ENCODE results near the gene PACSIN2. TPM values are rescaled to one million over a fixed set of nuclear protein-coding genes. Genes with fewer than 3 reads are reported as not detected.

Gene PACSIN2
- total and polyA plus RNA-seq, 2 experiments from 2014 or later, result 23.5 to 57.3 TPM

DNA sequence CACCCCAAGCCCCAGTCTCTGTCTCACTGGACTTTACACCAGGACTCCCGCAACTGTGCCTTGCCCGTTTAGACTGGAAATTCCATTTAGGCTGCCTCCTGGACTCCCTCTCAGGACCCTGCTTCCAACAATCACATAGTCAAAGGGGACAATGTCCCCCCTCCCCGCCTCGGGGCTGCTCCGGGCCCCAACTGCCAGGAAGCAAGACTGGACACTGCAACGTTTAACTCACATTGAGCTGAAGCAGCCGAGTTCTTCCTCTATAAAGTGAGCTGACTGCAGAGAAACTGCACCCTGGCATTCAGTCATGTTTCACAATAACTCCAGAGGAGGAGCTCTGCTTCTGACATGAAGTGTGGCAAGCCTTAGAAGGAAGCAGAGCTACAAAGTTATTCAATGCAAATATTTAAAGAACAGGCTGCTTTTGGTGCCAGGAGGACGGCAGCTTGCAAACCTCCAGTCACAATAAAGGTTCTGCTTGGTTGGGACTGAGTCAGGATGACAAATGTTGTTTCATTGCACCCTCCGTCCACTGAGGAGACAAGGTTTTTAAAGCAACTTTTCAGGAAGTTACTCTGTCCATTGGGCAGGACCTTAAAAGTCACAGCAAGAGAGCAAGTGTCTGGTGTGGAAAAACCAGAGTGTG is 19.9 kb downstream of the PACSIN2 start (continued):
- TF ChIP-seq, protein P1, sequence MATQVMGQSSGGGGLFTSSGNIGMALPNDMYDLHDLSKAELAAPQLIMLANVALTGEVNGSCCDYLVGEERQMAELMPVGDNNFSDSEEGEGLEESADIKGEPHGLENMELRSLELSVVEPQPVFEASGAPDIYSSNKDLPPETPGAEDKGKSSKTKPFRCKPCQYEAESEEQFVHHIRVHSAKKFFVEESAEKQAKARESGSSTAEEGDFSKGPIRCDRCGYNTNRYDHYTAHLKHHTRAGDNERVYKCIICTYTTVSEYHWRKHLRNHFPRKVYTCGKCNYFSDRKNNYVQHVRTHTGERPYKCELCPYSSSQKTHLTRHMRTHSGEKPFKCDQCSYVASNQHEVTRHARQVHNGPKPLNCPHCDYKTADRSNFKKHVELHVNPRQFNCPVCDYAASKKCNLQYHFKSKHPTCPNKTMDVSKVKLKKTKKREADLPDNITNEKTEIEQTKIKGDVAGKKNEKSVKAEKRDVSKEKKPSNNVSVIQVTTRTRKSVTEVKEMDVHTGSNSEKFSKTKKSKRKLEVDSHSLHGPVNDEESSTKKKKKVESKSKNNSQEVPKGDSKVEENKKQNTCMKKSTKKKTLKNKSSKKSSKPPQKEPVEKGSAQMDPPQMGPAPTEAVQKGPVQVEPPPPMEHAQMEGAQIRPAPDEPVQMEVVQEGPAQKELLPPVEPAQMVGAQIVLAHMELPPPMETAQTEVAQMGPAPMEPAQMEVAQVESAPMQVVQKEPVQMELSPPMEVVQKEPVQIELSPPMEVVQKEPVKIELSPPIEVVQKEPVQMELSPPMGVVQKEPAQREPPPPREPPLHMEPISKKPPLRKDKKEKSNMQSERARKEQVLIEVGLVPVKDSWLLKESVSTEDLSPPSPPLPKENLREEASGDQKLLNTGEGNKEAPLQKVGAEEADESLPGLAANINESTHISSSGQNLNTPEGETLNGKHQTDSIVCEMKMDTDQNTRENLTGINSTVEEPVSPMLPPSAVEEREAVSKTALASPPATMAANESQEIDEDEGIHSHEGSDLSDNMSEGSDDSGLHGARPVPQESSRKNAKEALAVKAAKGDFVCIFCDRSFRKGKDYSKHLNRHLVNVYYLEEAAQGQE (IDR thresholded peaks at IDR 0.05; ENCODE audit: unreplicated experiment), result no peak

DNA sequence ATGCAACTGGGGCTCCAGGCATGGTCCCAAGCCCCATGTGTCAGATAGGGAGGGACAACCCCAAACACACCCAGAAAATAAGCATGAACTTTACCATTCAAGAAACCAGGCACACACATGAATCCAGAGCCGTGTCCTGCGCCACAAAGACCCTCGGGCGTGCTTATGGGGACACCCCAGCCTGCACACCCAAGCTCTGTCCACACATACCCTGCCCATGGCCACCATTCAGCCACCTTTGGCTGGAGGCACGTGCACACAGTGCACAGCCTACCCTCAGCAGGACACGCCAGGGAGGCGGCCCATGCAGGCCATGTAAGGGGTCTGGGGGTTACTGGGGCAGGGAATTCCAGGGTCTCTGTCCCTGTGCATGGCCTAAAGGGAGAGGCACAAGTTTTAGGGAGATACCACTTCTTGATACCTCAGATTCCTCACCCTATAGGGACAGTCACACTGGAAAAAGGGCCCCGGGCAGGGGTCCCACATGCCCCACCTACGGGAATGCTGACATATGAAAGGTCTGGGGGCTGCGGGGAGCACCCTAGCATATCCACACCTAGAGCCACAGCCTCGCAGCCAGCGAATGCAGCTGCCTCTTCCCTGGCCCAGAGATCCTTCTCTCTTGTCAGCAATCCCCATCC is 20.6 kb downstream of the PACSIN2 start:
- Mint-ChIP-seq H3K27ac (no peak overlapping the region), H3K27me3 (ENCODE audit: insufficient read depth, low read depth, poor library complexity) (peaks cover 4% of the 10 kb centered on the region), H3K4me1 (peaks cover 32% of the 10 kb centered on the region), H3K36me3 (ENCODE audit: low read depth) (peaks cover 20% of the 10 kb centered on the region), H3K9me3 (peaks cover 13% of the 10 kb centered on the region), H3K4me3 (no peak overlapping the region)
- peak overlapping the region; percentile 50; the same call in 1 of the 2 replicates for H3K27ac ChIP-seq (ENCODE audit: low read depth)
- no peak overlapping the region for H3K4me2 ChIP-seq
- no peak overlapping the region for H2AFZ ChIP-seq
- DNase-seq (ENCODE audit: low spot score), result no peak
- ATAC-seq, result no peak
- peaks cover 61% of the 10 kb centered on the region for H4K20me1 ChIP-seq (replicated peaks; ENCODE audit: insufficient read depth)
- H3K9me2 ChIP-seq (ENCODE audit: insufficient read depth), result no peaks in the 10 kb centered on the region
- peaks cover 100% of the 10 kb centered on the region for H3K79me2 ChIP-seq (replicated peaks; ENCODE audit: insufficient read depth)
- H3K36me3 ChIP-seq (ENCODE audit: insufficient read depth), result no peaks in the 10 kb centered on the region
- no peaks in the 10 kb centered on the region for H3K27me3 ChIP-seq (ENCODE audit: insufficient read depth)
- no peak overlapping the region for H3K4me3 ChIP-seq
- H3K4me1 ChIP-seq (ENCODE audit: insufficient read depth), result peaks cover 30% of the 10 kb centered on the region
- H3F3A ChIP-seq (replicated peaks; ENCODE audit: low read depth), result peaks cover 6% of the 10 kb centered on the region; the same call in 1 of the 2 replicates
- TF ChIP-seq CTCF (conservative IDR thresholded peaks at IDR 0.05; ENCODE audit: low read depth in 2 of 2) (no peak), EZH2 (IDR thresholded peaks at IDR 0.05; ENCODE audit: low read depth, unreplicated experiment) (no peak), JUNB (IDR thresholded peaks at IDR 0.05; ENCODE audit: unreplicated experiment) (no peak), ZNF114 (CRISPR knock-in tag; IDR thresholded peaks at IDR 0.05) (no peak)

DNA sequence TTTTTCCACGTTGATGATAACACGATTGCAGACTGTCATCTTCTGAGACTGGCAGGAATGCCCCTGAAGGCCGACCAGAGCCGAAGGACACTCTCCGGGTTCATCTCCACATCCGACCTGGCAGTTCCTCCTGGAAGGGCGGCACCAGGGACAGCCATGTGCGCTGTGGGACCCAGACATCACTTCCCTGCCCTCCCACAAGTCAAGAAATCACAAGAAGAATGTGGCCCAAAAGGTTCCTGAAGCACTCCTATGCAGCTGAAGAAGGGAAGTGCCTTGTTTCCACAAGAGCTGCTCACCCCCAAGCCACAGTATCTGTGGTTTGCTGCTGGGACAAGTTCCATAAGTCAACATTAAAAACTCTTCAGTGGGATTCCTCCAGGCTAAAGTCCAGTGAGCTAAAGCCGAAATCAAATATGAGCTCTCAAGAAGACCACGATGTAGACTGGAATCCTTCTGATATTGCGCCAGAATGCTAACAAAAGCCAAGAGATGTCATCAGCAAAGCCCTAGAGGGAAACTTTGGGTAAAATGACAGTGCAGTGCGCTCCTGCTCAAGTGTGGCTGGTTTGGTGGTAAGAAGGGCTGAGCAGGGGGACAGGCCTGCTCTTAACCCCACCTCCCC is 21.2 kb downstream of the PACSIN2 start:
- no peak overlapping the region for H3K4me2 ChIP-seq
- Mint-ChIP-seq H3K27ac (no peak overlapping the region), H3K27me3 (ENCODE audit: insufficient read depth, low read depth, poor library complexity) (peaks cover 2% of the 10 kb centered on the region), H3K4me3 (no peak overlapping the region), H3K9me3 (peaks cover 7% of the 10 kb centered on the region), H3K4me1 (peaks cover 32% of the 10 kb centered on the region), H3K36me3 (ENCODE audit: low read depth) (peaks cover 15% of the 10 kb centered on the region)
- no peaks in the 10 kb centered on the region for H3K36me3 ChIP-seq (ENCODE audit: insufficient read depth)
- peaks cover 60% of the 10 kb centered on the region for H4K20me1 ChIP-seq (replicated peaks; ENCODE audit: insufficient read depth)
- DNase-seq (ENCODE audit: low spot score), result no peak
- H3K27ac ChIP-seq (ENCODE audit: low read depth), result peak overlapping the region; percentile 19; the same call in 1 of the 2 replicates
- no peaks in the 10 kb centered on the region for H3K9me2 ChIP-seq (ENCODE audit: insufficient read depth)
- peaks cover 100% of the 10 kb centered on the region for H3K79me2 ChIP-seq (replicated peaks; ENCODE audit: insufficient read depth)
- ATAC-seq, result no peak
- no peak overlapping the region for H3K4me3 ChIP-seq
- H3K27me3 ChIP-seq (ENCODE audit: insufficient read depth), result no peaks in the 10 kb centered on the region
- H3F3A ChIP-seq (replicated peaks; ENCODE audit: low read depth), result peaks cover 6% of the 10 kb centered on the region; the same call in 1 of the 2 replicates
- H3K4me1 ChIP-seq (ENCODE audit: insufficient read depth), result peaks cover 30% of the 10 kb centered on the region
- H2AFZ ChIP-seq, result no peak overlapping the region
- TF ChIP-seq ETS1 (IDR thresholded peaks at IDR 0.05), result no peak
- no peak for TF ChIP-seq JUNB (IDR thresholded peaks at IDR 0.05; ENCODE audit: unreplicated experiment)
- TF ChIP-seq EZH2phosphoT487 (IDR thresholded peaks at IDR 0.05; ENCODE audit: unreplicated experiment), result no peak
- no peak for TF ChIP-seq CTCF (conservative IDR thresholded peaks at IDR 0.05; ENCODE audit: low read depth in 2 of 2)
- TF ChIP-seq CREB1 (CRISPR knock-in tag; IDR thresholded peaks at IDR 0.05; ENCODE audit: low read depth), result no peak
- TF ChIP-seq STAT1 (IDR thresholded peaks at IDR 0.05; ENCODE audit: unreplicated experiment), result no peak
- TF ChIP-seq ZNF114 (CRISPR knock-in tag; IDR thresholded peaks at IDR 0.05), result no peak
- no peak for TF ChIP-seq NANOG (IDR thresholded peaks at IDR 0.05; ENCODE audit: borderline replicate concordance)

Data from GM23338 (cell line).